ENCODE results near the gene ZNF175.

Gene ZNF175

DNA sequence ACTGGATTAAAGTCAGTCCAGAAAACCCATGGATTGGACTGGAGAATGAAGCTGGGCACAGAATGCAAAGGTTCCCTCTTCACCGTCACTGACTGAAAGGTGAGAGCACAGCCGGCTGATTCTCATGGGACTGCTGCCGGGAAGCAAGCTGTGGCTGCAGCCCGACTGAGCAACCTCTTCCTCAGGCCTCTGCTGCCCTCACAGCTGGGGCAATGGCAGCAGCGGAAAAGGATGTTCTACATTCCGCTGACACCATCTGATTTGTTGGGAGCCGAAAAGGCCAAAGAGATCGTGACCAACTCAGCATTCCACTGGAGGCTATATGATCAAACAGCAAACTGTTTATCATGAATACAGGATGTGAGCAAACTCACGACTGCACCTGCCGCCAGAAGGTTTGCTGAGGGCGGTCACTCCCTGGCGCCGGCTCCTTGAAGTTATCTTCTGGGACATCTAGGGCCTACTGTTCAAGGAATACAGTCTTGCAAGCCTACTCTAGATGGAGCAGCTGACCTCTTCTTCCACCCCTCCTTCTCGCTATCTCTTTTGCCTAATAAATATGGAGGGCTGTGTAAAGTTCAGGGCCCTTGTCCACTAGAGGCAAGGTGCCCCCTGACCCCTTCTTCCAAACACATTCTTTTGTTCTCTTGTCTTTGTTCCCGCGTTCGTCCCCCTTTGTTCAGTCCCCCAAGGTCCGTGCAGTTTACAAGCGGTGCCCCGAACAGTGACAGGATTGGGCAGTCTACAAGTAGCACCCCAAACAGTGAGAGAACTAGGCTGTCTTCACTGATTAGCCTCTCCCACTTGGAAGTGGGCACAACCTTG lies 20.0 kb upstream of the ZNF175 start:
- no peak for DNase-seq

DNA sequence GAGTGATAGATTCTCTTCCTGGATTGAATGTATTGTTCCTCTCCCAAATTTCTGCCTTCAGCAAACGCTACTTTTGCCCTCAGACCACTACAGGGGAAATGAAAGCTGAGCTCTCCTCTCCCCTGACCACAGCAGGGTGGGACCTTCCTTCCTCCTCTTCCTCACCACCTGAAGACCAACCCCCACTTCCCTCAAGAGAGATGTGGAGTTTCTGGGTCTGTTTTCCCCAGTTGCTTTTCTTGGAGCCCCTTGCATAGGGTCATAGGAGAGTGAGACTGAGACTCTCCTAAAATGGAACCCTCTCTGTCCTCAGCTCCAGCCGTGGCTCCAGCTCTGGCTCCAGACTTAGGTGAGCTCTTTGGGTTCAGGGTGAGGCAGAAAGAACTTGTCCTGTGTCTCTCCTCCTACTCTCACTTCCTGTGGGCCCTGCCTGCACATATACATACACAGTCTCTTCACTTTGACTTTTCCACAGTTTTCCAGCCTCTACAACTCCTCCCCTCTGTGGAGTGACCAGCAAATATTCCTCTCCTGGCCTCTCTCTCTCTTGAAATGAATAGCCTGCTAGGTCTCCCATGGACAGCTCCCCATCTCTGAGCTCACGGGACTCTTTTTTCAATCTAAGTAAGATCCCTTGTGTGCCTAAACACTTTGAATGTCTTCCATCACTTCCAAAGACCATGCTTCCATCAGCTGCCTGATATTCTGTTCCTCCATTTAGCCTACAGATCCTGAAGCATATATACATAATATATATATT lies 19.2 kb upstream of the ZNF175 start:
- no peak for DNase-seq

DNA sequence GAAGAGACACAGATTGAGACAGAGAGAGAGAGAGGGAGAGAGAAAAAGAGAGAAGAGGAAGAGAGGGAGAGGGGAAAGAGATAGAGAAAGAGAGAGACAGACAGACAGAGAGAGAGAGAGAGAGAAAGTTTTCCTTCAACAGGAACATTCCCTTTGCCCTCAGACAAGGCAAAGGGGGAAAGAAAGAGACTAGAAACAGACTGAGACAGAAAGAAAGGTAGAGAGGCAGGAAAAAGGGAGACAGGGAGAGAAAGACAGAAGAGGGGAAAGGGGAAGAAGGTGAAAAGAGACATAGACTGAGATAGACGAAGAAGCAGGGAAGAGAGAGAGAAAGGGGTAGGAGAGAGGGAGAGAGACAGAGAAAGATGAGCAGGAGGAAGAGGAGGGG lies 18.5 kb upstream of the ZNF175 start:
- DNase-seq: no peak

GRCh38 chr19:51552996-51553725 lies 17.9 kb upstream of the ZNF175 start:
- DNase-seq: no peak

DNA sequence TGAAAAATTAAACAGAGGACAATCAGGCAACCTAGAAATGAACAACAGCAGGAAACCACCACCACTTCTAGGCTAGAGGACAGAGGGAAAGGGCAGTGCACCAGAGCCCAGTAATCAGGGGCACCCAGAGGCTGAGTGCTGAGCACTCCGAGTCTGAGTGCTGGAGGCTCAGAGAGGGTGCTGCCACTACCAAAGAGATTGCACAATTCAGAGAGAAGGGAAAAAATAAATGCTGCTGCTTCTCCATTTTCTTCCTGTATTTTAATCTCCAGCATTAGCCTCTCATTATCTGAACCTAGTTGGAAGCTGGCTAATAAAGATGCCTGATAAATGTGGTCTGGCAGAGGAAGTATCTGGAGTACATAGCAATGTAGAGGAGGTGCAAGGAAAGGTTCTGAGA lies 11.8 kb upstream of the ZNF175 start:
- no peak for DNase-seq

GRCh38 chr19:51560339-51560738 lies 10.7 kb upstream of the ZNF175 start:
- DNase-seq: no peak

DNA sequence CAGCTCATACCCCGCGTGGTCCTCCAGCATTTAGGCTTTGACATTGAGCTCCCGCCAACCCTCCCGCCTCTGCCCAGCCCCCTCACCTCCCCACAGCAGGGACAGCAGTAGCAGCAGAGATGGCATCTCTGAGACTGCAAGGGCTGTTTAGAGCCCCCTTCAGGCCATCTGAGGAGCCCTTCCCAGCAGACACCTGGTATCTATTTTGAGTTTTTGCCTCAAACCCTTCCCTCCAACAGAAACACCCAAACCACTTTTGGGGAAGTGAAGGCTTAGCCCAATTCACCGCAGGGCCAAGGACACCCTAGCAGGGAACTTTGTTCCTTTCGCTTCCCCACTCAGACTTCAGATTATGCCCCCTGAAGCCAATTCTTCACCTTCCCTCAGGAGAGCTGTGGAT lies 6.3 kb upstream of the ZNF175 start:
- no peak for DNase-seq

DNA sequence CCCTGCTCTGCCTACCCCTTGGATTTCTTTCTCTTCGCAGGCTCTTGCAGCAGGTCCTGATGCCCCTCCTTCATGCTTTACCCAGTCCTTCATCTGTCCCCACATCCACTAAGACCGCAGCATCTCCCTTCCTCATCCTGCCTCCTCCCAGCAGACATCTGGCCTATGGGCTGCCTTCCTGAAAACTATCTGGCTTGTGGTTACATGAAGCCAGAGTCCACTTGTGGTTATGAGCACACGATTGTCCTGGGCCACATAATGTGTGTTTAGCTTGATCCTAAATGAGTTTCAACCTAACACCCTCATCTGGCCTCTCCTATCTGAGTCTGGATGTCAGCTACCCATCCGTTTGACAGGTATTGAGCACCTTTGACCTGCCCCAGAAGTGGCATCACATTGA lies 5.5 kb upstream of the ZNF175 start:
- no peak for DNase-seq

- DNase-seq: no peak
These were observed 4.5 kb upstream of the ZNF175 start for GRCh38 chr19:51566489-51567100.

GRCh38 chr19:51567583-51567982 lies 3.5 kb upstream of the ZNF175 start:
- no peak for DNase-seq

- DNase-seq: no peak
These were observed 2.6 kb upstream of the ZNF175 start for GRCh38 chr19:51568456-51568855.

GRCh38 chr19:51571599-51571998 lies 516 bp downstream of the ZNF175 start:
- no peak for DNase-seq

DNA sequence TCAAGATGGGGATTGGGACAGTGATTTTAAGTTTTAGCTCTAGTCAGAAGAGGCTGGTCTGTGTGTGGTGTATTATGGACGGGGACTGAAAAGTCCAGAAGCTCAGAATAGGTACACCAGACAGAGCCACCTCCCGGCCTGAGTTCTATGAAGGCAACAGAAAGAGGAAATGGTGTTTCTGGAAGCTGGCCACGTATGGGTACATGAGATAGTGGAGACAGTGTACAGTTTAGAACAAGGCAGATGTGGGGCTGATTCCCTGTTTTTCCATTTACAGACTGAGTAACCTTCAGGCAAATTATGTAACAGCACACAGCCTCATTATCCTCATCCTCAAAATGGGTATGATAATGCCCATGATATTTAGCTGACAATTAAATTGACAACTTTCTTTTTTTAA lies 1.3 kb downstream of the ZNF175 start:
- no peak for DNase-seq

DNA sequence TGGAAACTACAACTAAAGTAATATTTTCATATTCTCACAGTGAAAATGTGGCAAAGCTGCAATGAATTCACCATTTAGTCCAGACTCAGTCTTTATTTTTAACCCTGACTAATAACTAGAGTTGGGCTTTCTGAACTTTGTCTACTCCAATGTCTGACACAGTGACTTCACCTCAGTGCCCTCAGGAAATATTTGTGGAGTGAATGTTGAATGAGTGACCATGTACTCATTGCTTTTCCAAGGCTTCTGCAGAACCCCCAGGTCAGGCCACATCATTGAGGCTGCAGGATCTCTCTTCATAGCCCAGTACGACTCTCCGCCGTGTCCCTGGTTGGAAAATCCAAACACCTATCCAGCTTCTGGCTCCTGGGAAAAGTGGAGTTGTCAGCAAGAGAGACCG lies 1.8 kb downstream of the ZNF175 start:
- no peak for DNase-seq

GRCh38 chr19:51573331-51573730 lies 2.2 kb downstream of the ZNF175 start:
- no peak for DNase-seq

DNA sequence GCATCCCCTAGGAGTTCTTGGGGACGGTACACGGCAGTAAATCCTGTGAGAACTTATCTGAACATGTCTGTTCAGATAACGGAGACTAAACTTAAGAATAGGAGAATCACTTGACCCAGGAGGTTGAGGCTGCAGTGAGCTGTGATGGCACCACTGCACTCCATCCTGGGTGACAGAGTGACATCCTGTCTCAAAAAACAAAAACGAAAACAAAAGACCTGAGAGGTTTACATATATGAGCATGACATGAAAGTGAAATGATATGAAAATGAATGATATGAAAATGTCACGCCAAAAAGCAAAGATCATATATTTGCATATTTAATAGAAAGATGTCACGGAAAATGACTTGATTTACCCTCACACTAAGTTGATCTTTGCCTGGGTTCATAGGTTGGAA lies 5.8 kb downstream of the ZNF175 start:
- no peak for DNase-seq

DNA sequence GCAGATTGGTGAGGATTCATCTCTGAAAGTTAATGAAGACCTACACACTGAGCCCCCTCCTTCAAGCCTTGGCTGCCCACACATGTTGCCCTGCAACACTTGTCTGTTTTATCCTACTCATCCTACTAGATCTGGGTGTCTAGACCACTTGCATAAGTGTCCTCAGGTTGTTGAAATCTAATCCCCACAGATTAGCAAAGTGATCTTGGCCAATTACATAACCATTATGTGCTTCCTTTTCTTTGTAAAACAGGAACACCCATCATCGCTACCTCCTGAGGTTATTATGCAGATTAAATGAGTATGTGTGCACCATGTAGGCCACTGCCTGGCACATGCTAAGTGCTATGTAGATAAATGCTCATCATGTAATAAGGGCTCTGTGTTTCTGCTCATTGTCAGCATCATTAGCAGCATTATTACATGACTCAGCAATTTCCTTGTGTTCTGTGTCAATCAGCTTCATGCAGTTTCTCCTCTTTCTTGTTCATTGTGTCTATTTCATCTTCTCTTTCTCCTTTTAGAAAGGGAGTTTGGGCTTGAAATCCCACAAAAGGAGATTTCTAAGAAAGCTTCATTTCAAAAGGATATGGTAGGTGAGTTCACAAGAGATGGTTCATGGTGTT lies 15.1 kb downstream of the ZNF175 start:
- DNase-seq: no peak

DNA sequence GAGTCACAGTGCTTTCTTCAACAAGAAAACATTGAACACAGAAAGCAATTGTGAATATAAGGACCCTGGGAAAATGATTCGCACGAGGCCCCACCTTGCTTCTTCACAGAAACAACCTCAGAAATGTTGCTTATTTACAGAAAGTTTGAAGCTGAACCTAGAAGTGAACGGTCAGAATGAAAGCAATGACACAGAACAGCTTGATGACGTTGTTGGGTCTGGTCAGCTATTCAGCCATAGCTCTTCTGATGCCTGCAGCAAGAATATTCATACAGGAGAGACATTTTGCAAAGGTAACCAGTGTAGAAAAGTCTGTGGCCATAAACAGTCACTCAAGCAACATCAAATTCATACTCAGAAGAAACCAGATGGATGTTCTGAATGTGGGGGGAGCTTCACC lies 15.7 kb downstream of the ZNF175 start:
- no peak for DNase-seq

GRCh38 chr19:51587264-51588191 lies 16.4 kb downstream of the ZNF175 start:
- DNase-seq: no peak

GRCh38 chr19:51589511-51589910 lies 18.4 kb downstream of the ZNF175 start:
- no peak for DNase-seq

GRCh38 chr19:51590441-51590840 lies 19.4 kb downstream of the ZNF175 start:
- no peak for DNase-seq

DNA sequence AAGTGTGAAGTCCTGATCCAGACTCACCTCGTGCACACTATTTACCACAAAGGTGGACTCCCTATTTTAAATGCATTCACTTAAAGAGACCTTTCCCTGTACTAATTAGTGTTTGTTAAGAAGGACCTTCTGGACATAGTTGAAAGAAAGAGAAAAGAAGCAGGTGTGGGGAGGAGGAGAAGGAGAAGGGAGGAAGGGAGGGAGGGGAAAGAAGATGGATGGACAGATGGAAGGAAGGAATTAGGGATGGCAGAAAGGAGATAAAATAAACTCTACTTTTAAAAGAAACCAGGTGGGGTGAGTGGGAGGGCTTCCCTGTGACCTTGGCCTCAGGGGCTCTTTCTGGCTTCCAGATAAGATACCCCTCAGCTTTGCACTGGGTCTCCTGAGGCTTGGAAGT lies 21.4 kb downstream of the ZNF175 start:
- DNase-seq: no peak

All from NCI-H2107 (cell line).